OCI-LY7 (cell line): ENCODE measurements around the gene ZFP36L1. TPM values are rescaled to one million over a fixed set of nuclear protein-coding genes. Genes with fewer than 3 reads are reported as not detected.
A peak's percentile ranks its signal among the peaks of the same experiment; 100 is the strongest.

Experiments used
- BruUV-seq: library from RNA; stranded (reverse); fragments of 400-500 nt; replicated peaks from 2 replicates; lab custom pipeline; 2021; lab: Mats Ljungman, UMichigan
- CTCF ChIA-PET: fragments of 300-600 bp; sonication (Branson Sonifier 250); formaldehyde crosslinking; loops from one replicate; lab custom pipeline; 2022; ENCODE audit warnings: antibody characterized with exemption; ENCODE audit not compliant: unreplicated experiment; lab: Charles Lee
- POLR2A ChIA-PET: fragments of 300-600 bp; sonication (Branson Sonifier 250); formaldehyde crosslinking; loops from one replicate; lab custom pipeline; 2022; ENCODE audit warnings: antibody characterized with exemption; lab: Charles Lee
- DNase-seq: peaks from one replicate; pipeline ENCODE4 v3.0.0-alpha.2; 2015; ENCODE audit warnings: low spot score
- H2AFZ ChIP-seq: fragments of 200-600 bp; sonication (generic), shearing (Covaris generic); 2 replicates; pipeline ENCODE4 v1.6.1; 2014; ENCODE audit warnings: mild to moderate bottlenecking, antibody characterized with exemption, low read length, moderate library complexity
- H3K27ac ChIP-seq: fragments of 200-600 bp; sonication (generic); 2 replicates; pipeline ENCODE4 v1.5.1; 2014; ENCODE audit warnings: mixed run types, low read depth, mild to moderate bottlenecking, moderate library complexity, low read length, inconsistent platforms; ENCODE audit not compliant: poor library complexity, severe bottlenecking
- H3K36me3 ChIP-seq: fragments of 200-600 bp; sonication (generic); 2 replicates; pipeline ENCODE4 v1.6.1; 2014; ENCODE audit warnings: mild to moderate bottlenecking, antibody characterized with exemption, low read length, moderate library complexity, mixed read lengths; ENCODE audit not compliant: insufficient read depth
- H3K4me1 ChIP-seq: fragments of 200-600 bp; sonication (generic); 2 replicates; pipeline ENCODE4 v1.5.1; 2014; ENCODE audit warnings: mild to moderate bottlenecking, low read length; ENCODE audit not compliant: insufficient read depth, poor library complexity, severe bottlenecking
- H3K4me2 ChIP-seq: fragments of 200-600 bp; sonication (generic); 2 replicates; pipeline ENCODE4 v1.6.1; 2014; ENCODE audit warnings: mild to moderate bottlenecking, low read length
- H3K4me3 ChIP-seq: fragments of 200-600 bp; sonication (generic); 2 replicates; pipeline ENCODE4 v1.5.1; 2014; ENCODE audit warnings: mild to moderate bottlenecking, low read depth, low read length; ENCODE audit not compliant: poor library complexity, severe bottlenecking
- H3K79me2 ChIP-seq: fragments of 200-600 bp; sonication (generic); 2 replicates; pipeline ENCODE4 v1.6.1; 2016; ENCODE audit warnings: low read depth, mild to moderate bottlenecking, low read length, moderate library complexity, mixed read lengths; ENCODE audit not compliant: insufficient read depth
- H3K9me2 ChIP-seq: fragments of 200-600 bp; sonication (generic); 2 replicates; pipeline ENCODE4 v1.6.1; 2016; ENCODE audit warnings: mild to moderate bottlenecking, low read length, mixed read lengths; ENCODE audit not compliant: insufficient read depth
- H3K9me3 ChIP-seq: fragments of 200-600 bp; sonication (generic); 2 replicates; pipeline ENCODE4 v1.6.1; 2014; ENCODE audit warnings: mild to moderate bottlenecking, mixed run types, low read length, mixed read lengths
- H4K20me1 ChIP-seq: fragments of 200-600 bp; sonication (generic); 2 replicates; pipeline ENCODE4 v1.6.1; 2014; ENCODE audit warnings: mild to moderate bottlenecking, antibody characterized with exemption, low read length, moderate library complexity, mixed read lengths; ENCODE audit not compliant: insufficient read depth
- CTCF ChIP-seq: fragments of 200-600 bp; sonication (generic); conservative IDR thresholded peaks from 2 replicates; pipeline ENCODE4 v1.5.1; 2014; ENCODE audit warnings: mild to moderate bottlenecking, antibody characterized with exemption, low read length, moderate library complexity, mixed read lengths
- EZH2phosphoT487 ChIP-seq: fragments of 200-600 bp; sonication (generic); IDR thresholded peaks from 2 replicates; pipeline ENCODE4 v1.6.1; 2018; ENCODE audit warnings: low read depth, borderline replicate concordance, mild to moderate bottlenecking, mixed run types, antibody characterized with exemption, low read length, moderate library complexity, mixed read lengths
- intact Hi-C: fragments of 100-400 bp; cut with micrococcal nuclease; formaldehyde crosslinking; loops from one replicate; pipeline ENCODE4 v1.10.0; 2022; ENCODE audit not compliant: unreplicated experiment
- total RNA-seq, 2 experiments: library from RNA; depleted of rRNA in 1 of 2; stranded (reverse); fragments of >200 nt in 1 of 2; shearing (Covaris generic) in 1 of 2; gene quantifications; 2 replicates each; pipeline ENCODE4 v1.2.3, GENCODE V29; 2014 to 2022

The ZFP36L1 gene
- total RNA-seq, 2 experiments from 2014 or later: 24.2 to 57.0 TPM

DNA sequence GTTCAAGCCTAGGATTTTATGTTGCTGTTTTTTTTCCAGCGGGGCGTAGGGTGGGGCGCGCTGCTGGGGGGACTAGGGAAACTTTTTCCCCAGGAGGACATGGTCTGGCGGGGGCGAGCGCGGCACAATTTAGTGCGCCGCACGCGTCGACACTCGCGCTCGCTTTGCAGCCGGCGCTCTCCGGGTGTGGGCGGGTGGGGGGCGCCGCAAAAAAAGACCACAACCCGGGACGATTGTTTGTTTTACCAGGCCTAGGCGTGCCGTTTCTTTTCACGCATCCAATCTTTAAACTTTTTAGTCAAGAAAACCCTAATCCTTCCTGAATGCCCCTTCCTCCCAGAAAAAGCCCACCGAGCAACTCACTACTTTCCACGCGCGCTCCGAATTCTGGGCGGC lies 865 bp upstream of the ZFP36L1 start:
- TSS peak; percentile 83 for BruUV-seq
- CTCF ChIA-PET: interaction anchor here (0.5 to 0.6 kb wide), 2 partner anchors 351 to 841 kb away, joined by 3 read pairs; no protein-coding TSS in a partner anchor
- Histone ChIP-seq H3K36me3 (peaks cover 41% of the 10 kb centered on the region), H3K4me2 (peak overlapping the region; percentile 73), H3K9me2 (no peaks in the 10 kb centered on the region), H3K4me3 (peak overlapping the region; percentile 87), H2AFZ (peak overlapping the region; percentile 6; the same call in 1 of the 2 replicates), H3K4me1 (peaks cover 45% of the 10 kb centered on the region), H3K27ac (peak overlapping the region; percentile 92), H3K9me3 (peaks cover 2% of the 10 kb centered on the region; the same call in 1 of the 2 replicates), H4K20me1 (peaks cover 21% of the 10 kb centered on the region), H3K79me2 (peaks cover 55% of the 10 kb centered on the region)
- peak; percentile 25; the same call in 1 of the 2 replicates for TF ChIP-seq CTCF
- no peak for TF ChIP-seq EZH2phosphoT487
- POLR2A ChIA-PET: interaction anchor here (0.7 to 7.1 kb wide), 12 partner anchors 12 to 545 kb away, joined by 3 to 126 read pairs (median 6); no protein-coding TSS in a partner anchor
- intact Hi-C loops: loop anchor here (1.0 to 5.0 kb wide), 4 partner anchors 21 to 819 kb away; partner anchors contain the start of gene SUSD6
- peak; percentile 72 for DNase-seq

DNA sequence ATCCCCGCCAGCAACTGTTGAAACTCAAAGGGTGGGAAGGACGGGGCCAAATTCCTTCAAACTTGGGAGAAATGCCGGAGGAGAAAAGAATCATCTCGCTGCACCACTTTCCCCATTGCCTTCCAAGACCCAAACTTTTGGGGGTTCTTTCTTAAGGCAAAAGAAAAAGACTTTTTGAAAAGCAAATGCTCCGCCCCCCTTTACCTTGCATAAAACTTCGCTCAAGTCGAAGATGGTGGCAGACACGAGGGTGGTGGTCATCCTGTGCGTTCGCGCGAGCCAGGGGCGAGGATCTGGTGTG lies 239 bp downstream of the ZFP36L1 start:
- peaks cover 52% of the 10 kb centered on the region for H3K36me3 ChIP-seq
- peak overlapping the region; percentile 96 for H3K4me2 ChIP-seq
- H3K9me3 ChIP-seq: no peaks in the 10 kb centered on the region
- H3K4me3 ChIP-seq: peak overlapping the region; percentile 87
- peak overlapping the region; percentile 92 for H3K27ac ChIP-seq
- intact Hi-C loops: loop anchor here (1.0 to 5.0 kb wide), 3 partner anchors 280 to 820 kb away; partner anchors contain the start of gene SUSD6
- BruUV-seq: TSS peak; percentile 37
- CTCF ChIA-PET: interaction anchor here (0.5 to 1.5 kb wide), 3 partner anchors 23 to 107 kb away, joined by 3 to 6 read pairs (median 3); no protein-coding TSS in a partner anchor
- H4K20me1 ChIP-seq: peaks cover 25% of the 10 kb centered on the region
- DNase-seq: no peak
- no peak overlapping the region for H2AFZ ChIP-seq
- TF ChIP-seq EZH2phosphoT487: no peak
- no peak for TF ChIP-seq CTCF
- peaks cover 66% of the 10 kb centered on the region for H3K79me2 ChIP-seq
- H3K9me2 ChIP-seq: no peaks in the 10 kb centered on the region
- H3K4me1 ChIP-seq: peaks cover 52% of the 10 kb centered on the region
- POLR2A ChIA-PET: interaction anchor here (0.6 to 7.1 kb wide), 31 partner anchors 8 to 1017 kb away, joined by 3 to 126 read pairs (median 5); no protein-coding TSS in a partner anchor
